Measurements from ENCODE around the gene CPTP.

Gene CPTP

GRCh38 chr1:1320666-1321448, 3.7 kb upstream of the CPTP start:
- DNase-seq = no peak

DNA sequence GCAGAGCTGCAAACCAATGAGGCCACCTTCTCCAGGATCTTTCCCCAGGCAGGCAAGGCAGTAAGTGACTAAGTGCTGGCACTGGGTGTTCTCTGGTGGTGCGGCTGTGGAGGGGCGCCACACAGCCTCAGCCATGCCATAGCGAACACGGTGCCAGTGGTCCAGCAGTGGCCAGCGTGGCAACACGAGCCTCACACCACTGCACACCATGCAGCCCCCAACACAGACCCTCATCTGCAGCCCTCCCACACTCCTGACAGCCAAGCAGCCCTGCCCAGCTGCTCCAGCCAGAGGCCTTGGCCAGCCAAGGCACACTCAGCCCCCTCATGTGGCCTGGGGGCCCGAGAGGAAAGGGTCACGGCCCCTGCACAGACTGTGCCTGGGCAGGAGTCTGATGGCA, 3.1 kb upstream of the CPTP start:
- DNase-seq = no peak

DNA sequence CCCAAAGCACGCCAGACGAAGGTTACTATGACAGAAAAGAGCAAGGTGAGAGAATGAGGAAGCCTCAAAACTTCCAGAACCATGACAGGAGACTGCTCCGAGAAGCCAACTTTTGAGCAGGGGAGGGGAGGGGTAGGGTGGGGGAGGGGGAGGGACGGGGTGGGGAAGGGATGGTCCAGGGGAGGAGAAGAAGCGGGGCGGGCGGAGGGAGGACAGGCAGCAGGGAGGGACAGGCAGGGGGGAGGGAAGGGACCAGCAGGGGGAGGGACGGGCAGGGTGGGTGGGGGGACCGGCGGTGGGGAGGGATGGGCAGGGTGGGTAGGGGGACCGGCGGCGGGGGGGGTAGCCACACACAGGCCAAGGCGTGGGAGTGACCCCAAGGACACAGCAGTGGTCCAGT, 2.2 kb upstream of the CPTP start:
- DNase-seq = no peak

DNA sequence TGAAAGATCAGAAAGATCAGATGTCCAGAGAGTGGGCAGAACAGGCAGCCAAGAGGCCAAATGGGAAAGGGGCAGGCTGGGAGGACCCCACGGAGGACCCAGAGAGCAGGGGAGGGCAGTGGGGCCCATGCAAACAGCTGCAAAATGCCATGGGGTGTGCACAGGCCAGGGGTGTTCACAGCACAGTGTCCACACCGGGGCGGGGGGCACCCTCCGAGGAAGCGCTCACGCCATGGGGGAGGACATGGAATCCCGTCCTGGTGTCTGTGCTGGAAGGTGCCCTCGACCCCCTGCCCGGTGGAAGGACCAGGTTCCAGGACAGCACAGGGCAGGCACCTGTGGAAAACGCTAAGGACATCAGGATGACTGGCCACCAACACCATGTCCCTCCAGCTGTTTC, 1.6 kb upstream of the CPTP start:
- no peak for DNase-seq

DNA sequence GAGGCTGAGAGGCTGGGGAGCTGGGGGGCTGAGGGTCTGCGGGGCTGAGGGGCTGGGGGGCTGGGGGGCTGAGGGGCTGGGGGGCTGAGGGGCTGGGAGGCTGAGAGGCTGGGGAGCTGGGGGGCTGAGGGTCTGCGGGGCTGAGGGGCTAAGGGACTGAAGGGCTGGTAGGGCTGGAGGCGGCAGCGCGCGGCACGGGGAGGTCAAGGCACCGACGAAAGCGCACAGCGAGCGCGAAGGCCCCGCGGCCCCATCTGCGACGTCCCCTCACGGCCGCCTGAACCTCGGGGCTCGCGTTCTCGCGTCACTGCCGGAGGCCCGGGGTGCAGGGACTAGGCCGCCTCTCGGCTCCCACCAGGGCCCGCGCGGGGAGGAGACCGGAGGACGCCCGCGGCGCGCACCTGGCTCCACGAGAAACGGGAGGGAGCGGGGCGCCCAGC, 498 bp upstream of the CPTP start:
- no peak for DNase-seq

GRCh38 chr1:1325288-1326074, 879 bp downstream of the CPTP start:
- DNase-seq = no peak

- DNase-seq = no peak
These were observed 1.5 kb downstream of the CPTP start for GRCh38 chr1:1326075-1326605.

GRCh38 chr1:1327291-1327690, 2.7 kb downstream of the CPTP start:
- no peak for DNase-seq

DNA sequence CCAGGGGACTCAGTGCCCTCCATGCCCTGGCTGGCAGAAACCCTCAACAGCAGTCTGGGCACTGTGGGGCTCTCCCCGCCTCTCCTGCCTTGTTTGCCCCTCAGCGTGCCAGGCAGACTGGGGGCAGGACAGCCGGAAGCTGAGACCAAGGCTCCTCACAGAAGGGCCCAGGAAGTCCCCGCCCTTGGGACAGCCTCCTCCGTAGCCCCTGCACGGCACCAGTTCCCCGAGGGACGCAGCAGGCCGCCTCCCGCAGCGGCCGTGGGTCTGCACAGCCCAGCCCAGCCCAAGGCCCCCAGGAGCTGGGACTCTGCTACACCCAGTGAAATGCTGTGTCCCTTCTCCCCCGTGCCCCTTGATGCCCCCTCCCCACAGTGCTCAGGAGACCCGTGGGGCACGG, 3.7 kb downstream of the CPTP start:
- DNase-seq = no peak

DNA sequence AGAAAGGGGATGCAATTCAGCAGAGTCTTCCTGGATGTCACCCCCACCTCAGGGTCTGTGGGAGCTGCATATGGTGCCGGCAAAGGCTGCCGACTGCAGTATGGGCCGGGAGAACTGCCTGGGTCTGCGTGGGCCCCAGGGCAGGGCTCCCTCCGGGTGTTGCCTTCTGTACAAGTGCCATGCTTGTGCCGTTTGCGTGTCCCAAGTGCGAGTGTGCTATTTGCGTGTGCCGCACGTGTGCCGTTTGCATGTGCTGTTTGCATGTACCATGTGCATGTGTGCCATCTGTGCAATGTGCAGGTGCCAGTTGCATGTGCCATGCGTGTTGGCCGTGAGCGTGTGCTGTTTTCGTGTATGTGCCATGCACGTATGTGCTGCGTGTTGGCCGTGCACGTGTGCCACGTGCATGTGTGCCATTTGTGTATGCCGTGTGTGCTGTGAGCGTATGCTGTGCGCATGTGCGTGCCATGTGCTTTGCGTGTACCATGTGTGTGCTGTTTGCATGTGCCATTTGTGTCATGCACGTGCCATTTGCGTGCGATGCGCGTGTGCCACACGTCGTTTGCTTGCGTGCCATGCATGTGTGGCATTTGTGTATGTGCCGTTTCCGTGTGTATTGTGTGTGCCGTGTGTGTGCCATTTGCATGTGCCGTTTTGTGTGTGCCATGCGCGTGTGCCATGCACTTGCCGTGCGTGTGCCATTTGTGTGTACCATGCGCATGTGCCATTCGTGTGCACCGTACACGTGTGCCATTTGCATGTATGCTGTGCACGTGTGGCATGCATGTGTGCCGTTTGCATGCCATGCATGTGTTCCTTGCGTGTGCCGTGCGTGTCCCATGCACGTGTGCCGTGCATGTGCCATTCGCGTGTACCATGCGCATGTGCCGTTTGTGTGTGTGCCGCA, 5.0 kb downstream of the CPTP start:
- DNase-seq = no peak

GRCh38 chr1:1330366-1331067, 5.9 kb downstream of the CPTP start:
- no peak for DNase-seq

DNA sequence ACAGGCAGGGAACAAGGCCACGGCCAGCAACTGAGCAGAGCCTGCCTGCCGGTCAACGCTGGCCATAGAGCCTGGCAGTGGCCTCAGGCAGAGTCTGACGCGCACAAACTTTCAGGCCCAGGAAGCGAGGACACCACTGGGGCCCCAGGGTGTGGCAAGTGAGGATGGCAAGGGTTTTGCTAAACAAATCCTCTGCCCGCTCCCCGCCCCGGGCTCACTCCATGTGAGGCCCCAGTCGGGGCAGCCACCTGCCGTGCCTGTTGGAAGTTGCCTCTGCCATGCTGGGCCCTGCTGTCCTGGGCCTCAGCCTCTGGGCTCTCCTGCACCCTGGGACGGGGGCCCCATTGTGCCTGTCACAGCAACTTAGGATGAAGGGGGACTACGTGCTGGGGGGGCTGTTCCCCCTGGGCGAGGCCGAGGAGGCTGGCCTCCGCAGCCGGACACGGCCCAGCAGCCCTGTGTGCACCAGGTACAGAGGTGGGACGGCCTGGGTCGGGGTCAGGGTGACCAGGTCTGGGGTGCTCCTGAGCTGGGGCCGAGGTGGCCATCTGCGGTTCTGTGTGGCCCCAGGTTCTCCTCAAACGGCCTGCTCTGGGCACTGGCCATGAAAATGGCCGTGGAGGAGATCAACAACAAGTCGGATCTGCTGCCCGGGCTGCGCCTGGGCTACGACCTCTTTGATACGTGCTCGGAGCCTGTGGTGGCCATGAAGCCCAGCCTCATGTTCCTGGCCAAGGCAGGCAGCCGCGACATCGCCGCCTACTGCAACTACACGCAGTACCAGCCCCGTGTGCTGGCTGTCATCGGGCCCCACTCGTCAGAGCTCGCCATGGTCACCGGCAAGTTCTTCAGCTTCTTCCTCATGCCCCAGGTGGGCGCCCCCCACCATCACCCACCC, 6.7 kb downstream of the CPTP start, which contains the start of gene TAS1R3:
Gene TAS1R3, plus strand, starts transcription at position 213 of the 898 bp plus-strand sequence. Its CDS starts 66 bp downstream, at position 279.
- DNase-seq = peak; percentile 27

GRCh38 chr1:1332031-1332755, 7.6 kb downstream of the CPTP start:
- no peak for DNase-seq

- no peak for DNase-seq
These were observed 8.3 kb downstream of the CPTP start for GRCh38 chr1:1332774-1333480.

DNA sequence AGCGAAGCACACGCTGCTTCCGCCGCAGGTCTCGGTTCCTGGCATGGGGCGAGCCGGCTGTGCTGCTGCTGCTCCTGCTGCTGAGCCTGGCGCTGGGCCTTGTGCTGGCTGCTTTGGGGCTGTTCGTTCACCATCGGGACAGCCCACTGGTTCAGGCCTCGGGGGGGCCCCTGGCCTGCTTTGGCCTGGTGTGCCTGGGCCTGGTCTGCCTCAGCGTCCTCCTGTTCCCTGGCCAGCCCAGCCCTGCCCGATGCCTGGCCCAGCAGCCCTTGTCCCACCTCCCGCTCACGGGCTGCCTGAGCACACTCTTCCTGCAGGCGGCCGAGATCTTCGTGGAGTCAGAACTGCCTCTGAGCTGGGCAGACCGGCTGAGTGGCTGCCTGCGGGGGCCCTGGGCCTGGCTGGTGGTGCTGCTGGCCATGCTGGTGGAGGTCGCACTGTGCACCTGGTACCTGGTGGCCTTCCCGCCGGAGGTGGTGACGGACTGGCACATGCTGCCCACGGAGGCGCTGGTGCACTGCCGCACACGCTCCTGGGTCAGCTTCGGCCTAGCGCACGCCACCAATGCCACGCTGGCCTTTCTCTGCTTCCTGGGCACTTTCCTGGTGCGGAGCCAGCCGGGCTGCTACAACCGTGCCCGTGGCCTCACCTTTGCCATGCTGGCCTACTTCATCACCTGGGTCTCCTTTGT, 9.1 kb downstream of the CPTP start:
- DNase-seq = no peak

DNA sequence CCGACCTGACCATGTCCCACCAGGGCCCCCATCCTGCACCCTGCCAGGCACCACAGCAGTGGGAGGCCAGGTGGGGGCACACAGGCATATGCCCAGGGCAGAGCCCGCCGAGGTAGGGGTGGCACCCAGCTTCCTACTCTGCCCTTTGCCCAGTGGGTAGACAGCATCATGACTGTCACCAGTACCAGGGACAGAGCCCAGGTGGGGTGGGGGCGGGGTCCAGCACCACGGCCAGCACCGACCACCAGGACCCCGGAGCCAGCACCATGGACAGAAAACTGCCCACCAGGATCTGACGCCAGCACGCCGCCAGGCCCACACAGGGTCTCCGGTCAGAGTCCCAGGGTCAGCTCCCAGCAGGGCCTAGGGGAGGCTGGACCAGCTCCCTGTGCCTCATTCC, 10.2 kb downstream of the CPTP start:
- no peak for DNase-seq

DNA sequence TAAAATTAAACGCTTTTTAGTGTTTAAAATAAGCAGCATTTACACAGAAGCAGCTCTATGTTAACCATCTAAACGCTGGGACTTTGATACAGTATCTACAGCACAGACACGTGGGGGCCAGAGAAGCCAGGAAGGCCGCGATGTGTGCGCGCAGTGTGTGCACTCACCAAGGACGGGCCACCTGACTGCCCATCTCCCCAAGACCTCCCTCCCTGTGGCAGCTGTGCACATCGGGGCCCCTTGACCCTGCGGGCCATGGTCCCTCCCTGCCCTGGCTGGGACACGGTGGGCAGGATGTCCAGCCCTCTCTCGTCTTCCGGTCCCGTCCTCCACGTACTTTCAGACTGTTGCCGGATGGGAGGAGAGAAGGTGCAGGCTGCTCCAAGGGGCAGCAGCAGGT, 10.7 kb downstream of the CPTP start:
- DNase-seq = no peak

GRCh38 chr1:1335792-1336248, 11.2 kb downstream of the CPTP start:
- no peak for DNase-seq

- no peak for DNase-seq
These were observed 11.8 kb downstream of the CPTP start for GRCh38 chr1:1336446-1336845.

Measured in eye (tissue), 1 donor.